Upper lobe of left lung (tissue), 6 donors: ENCODE data around the gene ACAN. TPM values are rescaled to one million over a fixed set of nuclear protein-coding genes. Genes with fewer than 3 reads are reported as not detected.
A peak's percentile ranks its signal among the peaks of the same experiment; 100 is the strongest.

Experiments used
- ATAC-seq, 2 donors: fragments of 200-7000 bp; cut with Tn5 transposase; one replicate each; pipeline ENCODE4 v1.9.1; 2022; ENCODE audit warnings: mild to moderate bottlenecking in 2 of 2, moderate library complexity in 2 of 2; ENCODE audit not compliant: low FRiP score in 2 of 2
- DNase-seq, 2 donors: peaks; one replicate each; pipeline ENCODE4 v3.0.0-alpha.2; 2019 to 2020
- H3K27ac ChIP-seq, 4 donors: fragments of 200-600 bp; sonication (generic); one replicate each; pipeline ENCODE4 v1.5.1; 2016 to 2019
- H3K27me3 ChIP-seq, 4 donors: fragments of 200-600 bp; sonication (generic); one replicate each; pipeline ENCODE4 v1.5.1; 2017 to 2019
- H3K36me3 ChIP-seq, 4 donors: fragments of 200-600 bp; sonication (generic); one replicate each; pipeline ENCODE4 v1.5.1; 2016 to 2019
- H3K4me1 ChIP-seq, 4 donors: fragments of 200-600 bp; sonication (generic); one replicate each; pipeline ENCODE4 v1.5.1; 2018 to 2019
- H3K4me3 ChIP-seq, 4 donors: fragments of 200-600 bp; sonication (generic); one replicate each; pipeline ENCODE4 v1.5.1; 2017 to 2019; ENCODE audit warnings: mild to moderate bottlenecking in 2 of 4, moderate library complexity in 1 of 4
- H3K9me3 ChIP-seq, 4 donors: fragments of 200-600 bp; sonication (generic); one replicate each; pipeline ENCODE4 v1.5.1; 2018 to 2019
- EP300 ChIP-seq, 4 donors: sonication (generic); formaldehyde crosslinking; IDR thresholded peaks; one replicate each; pipeline ENCODE4 v1.5.1; 2017; ENCODE audit warnings: antibody characterized with exemption in 4 of 4, control low read depth in 2 of 4
- POLR2A ChIP-seq, 4 donors: fragments of 450-650 bp; IDR thresholded peaks; one replicate each; pipeline ENCODE4 v1.5.1; 2016 to 2017; ENCODE audit warnings: antibody characterized with exemption in 4 of 4, mild to moderate bottlenecking in 2 of 4
- POLR2AphosphoS5 ChIP-seq, 2 donors: sonication (generic); formaldehyde crosslinking; IDR thresholded peaks; one replicate each; pipeline ENCODE4 v1.5.1; 2017; ENCODE audit warnings: antibody characterized with exemption in 2 of 2
- WGBS, 2 donors: methylation state at CpG; one replicate each; pipeline ENCODE4 v1.1.5; 2017 to 2018; 5-methylcytosine and 5-hydroxymethylcytosine counted together
- total RNA-seq, 6 donors: library from RNA; depleted of rRNA in 4 of 6; stranded (reverse); fragments of >200 nt in 4 of 6; gene quantifications; one replicate each; pipeline versions ENCODE4 v1.1.0 to v1.2.1, GENCODE V29; 2016 to 2021
- TF ChIP-seq, protein P1 (sequence below), 6 experiments: fragments of 450-650 bp in 4 of 6; fragments of 200-600 bp in 2 of 6; sonication (generic) in 2 of 6; IDR thresholded peaks; one replicate each; pipeline ENCODE4 v1.5.1; 2016 to 2019; ENCODE audit warnings: antibody characterized with exemption in 6 of 6
- donor health status: DM: no; HTN: no; CAD: no; lungs with moderate emphysema.
- donor health status: DM: no; HTN: yes; CAD: no; lungs with severe emphysema.

Gene ACAN
- total RNA-seq, 6 donors from 2014 or later = 0.24 to 1.6 (median 0.46) TPM; not detected in 3

DNA sequence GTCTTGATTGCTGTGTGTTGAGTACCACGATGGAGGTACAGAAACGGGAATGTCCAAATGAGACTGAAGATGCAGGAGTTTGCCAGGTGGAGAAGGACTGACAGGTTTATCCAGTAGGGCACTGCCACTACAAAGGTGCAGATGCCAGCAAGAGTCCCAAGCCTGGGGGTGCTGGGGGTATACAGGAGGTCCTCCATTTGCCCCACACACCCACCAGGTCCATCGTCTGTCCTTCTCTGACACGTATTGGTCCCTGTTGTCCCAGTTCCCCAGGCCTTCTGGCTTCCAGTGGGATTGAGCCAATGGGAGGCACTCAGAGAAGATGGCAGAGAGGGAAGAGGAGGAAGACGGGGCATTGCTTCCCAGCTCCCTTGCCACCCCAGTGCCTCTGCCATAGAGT is 85.5 kb downstream of the ACAN start:
- 76 to 88% methylated on average over 5 of the region's 5 CpGs for WGBS, 2 donors
- TF ChIP-seq EP300 (IDR thresholded peaks at IDR 0.05) (no peak), POLR2A (IDR thresholded peaks at IDR 0.05) (no peak), POLR2AphosphoS5 (IDR thresholded peaks at IDR 0.05) (no peak)
- TF ChIP-seq, protein P1, sequence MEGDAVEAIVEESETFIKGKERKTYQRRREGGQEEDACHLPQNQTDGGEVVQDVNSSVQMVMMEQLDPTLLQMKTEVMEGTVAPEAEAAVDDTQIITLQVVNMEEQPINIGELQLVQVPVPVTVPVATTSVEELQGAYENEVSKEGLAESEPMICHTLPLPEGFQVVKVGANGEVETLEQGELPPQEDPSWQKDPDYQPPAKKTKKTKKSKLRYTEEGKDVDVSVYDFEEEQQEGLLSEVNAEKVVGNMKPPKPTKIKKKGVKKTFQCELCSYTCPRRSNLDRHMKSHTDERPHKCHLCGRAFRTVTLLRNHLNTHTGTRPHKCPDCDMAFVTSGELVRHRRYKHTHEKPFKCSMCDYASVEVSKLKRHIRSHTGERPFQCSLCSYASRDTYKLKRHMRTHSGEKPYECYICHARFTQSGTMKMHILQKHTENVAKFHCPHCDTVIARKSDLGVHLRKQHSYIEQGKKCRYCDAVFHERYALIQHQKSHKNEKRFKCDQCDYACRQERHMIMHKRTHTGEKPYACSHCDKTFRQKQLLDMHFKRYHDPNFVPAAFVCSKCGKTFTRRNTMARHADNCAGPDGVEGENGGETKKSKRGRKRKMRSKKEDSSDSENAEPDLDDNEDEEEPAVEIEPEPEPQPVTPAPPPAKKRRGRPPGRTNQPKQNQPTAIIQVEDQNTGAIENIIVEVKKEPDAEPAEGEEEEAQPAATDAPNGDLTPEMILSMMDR (IDR thresholded peaks at IDR 0.05) = no peak
- ATAC-seq (no peak), DNase-seq (no peak)
- peaks cover 0 to 6% (median 0%) of the 10 kb centered on the region in 4 donors for H3K36me3 ChIP-seq
- no peak overlapping the region for H3K4me3 ChIP-seq
- no peaks in the 10 kb centered on the region for H3K27me3 ChIP-seq
- no peak overlapping the region for H3K27ac ChIP-seq
- H3K9me3 ChIP-seq = no peaks in the 10 kb centered on the region
- no peaks in the 10 kb centered on the region for H3K4me1 ChIP-seq

DNA sequence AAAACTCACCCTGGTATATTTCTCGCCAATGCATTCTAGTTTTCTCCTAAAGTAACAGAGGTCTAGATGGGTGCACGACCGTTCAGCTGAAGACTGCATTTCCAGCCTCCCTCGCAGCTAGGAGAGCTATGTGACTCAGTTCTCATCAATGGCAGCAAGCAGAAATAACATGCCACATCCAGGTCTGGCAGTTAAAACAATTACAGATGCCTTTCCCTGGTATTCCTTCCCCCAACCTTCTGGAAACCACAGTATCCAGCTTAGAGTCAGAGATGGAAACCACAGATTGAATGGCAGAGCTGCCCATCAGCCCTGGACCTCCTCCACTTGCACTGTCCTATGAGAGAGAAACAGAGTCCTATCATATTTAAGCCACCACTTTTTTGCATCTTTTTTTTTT is 87.3 kb downstream of the ACAN start:
- no peak for ATAC-seq
- WGBS, 2 donors = 85 to 90% methylated on average over 4 of the region's 4 CpGs
- TF ChIP-seq POLR2A (IDR thresholded peaks at IDR 0.05) (no peak), POLR2AphosphoS5 (IDR thresholded peaks at IDR 0.05) (no peak), EP300 (IDR thresholded peaks at IDR 0.05) (no peak)
- TF ChIP-seq, protein P1 (IDR thresholded peaks at IDR 0.05) = no peak

DNA sequence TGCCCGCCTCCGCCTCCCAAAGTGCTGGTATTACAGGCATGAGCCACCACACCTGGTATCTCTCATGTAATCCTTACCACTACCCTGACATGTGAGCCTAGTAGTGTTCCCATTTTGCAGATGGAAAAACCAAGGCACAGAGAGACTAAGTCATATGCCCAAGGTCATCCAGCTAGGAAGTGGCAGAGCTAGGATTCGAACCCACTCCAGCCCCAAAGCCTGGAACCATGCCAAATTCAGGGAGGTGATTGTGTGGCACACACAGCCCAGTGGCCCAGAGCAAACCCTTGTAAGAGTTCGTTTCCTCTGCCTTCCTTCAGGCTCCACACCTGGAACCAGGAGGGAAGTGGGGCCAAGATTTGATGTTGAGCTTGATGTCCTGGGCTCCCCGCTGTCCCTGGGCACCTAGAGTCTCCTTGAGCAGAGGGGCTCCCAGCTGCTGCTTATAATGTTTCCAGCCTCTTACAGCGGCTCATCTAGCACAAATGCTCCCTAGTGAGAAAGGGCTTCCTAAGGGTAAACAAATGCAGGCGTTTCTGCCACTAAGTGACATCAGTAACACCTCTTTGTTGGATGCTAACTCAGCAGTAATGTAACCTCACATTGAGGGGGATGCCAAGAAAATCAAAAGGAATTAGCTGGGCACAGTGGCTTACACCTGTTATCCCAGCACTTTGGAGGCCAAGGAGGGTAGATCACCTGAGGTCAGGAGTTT is 88.5 kb downstream of the ACAN start:
- H3K27me3 ChIP-seq = peaks cover 0 to 13% (median 2%) of the 10 kb centered on the region in 4 donors
- WGBS, 2 donors = 72 to 82% methylated on average over 7 of the region's 7 CpGs
- ATAC-seq (no peak), DNase-seq (no peak)
- no peaks in the 10 kb centered on the region for H3K9me3 ChIP-seq
- no peak overlapping the region for H3K27ac ChIP-seq
- H3K36me3 ChIP-seq = no peaks in the 10 kb centered on the region
- TF ChIP-seq, protein P1 (IDR thresholded peaks at IDR 0.05) = no peak
- H3K4me1 ChIP-seq = peaks cover 16 to 26% (median 19%) of the 10 kb centered on the region in 4 donors
- H3K4me3 ChIP-seq = no peak overlapping the region

More for the DNA sequence above, 87.3 kb downstream of the ACAN start:
- DNase-seq = no peak
- Histone ChIP-seq H3K4me3 (no peak overlapping the region), H3K36me3 (no peaks in the 10 kb centered on the region), H3K27me3 (peaks cover 0 to 13% (median 2%) of the 10 kb centered on the region in 4 donors), H3K9me3 (no peaks in the 10 kb centered on the region), H3K27ac (no peak overlapping the region), H3K4me1 (peaks cover 13 to 16% (median 15%) of the 10 kb centered on the region in 4 donors)

DNA sequence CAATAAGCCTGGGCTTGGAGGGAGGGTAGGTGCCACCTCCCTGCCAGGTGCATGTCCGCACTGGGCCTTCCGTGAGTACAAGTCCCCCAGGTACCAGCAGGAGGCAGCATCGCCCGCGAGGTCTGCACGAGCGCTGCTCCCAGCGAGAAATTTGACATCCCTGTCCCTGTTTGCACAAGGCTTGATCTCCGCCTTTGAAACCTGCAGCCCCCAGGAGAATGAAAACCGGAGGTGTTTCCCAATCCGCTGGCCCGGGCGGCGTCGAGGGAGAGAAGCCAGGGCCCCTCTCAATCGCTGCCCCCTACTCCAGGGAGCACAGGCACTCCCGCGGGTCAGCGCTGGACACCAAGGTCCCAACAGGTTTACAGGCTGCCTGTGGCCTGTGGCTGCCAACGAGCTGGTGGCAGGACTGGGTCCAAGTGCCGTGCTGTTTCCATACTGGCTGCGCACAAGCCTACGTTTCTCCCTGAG is 91.1 kb downstream of the ACAN start:
- H3K36me3 ChIP-seq = peaks cover 0 to 5% (median 3%) of the 10 kb centered on the region in 4 donors
- WGBS, 2 donors = 0 to 8% methylated on average over 7 to 22 of the region's 23 CpGs
- H3K27me3 ChIP-seq = peaks cover 0 to 13% (median 2%) of the 10 kb centered on the region in 4 donors
- peak; percentile 67 to 88 for DNase-seq
- no peaks in the 10 kb centered on the region for H3K9me3 ChIP-seq
- H3K4me3 ChIP-seq = peak overlapping the region; percentile 43 to 63 (median 49)
- TF ChIP-seq, protein P1 (IDR thresholded peaks at IDR 0.05) = peak; percentile 49 to 72 (median 64)
- no peak for TF ChIP-seq POLR2AphosphoS5 (IDR thresholded peaks at IDR 0.05)
- peaks cover 26 to 38% (median 30%) of the 10 kb centered on the region in 4 donors for H3K4me1 ChIP-seq
- peak overlapping the region in 1 of 4 donors; percentile 43 for H3K27ac ChIP-seq
- ATAC-seq = peak; percentile 13 to 41
